Activated CD4-positive, alpha-beta T cell treated with anti-CD3 and anti-CD28 coated beads, Interleukin-2, amount 50 U/mL, for 4 hours (primary cell): ENCODE results near the gene RNU6-9.

ENCODE experiments used
- DNase-seq, 2 experiments: peaks; one replicate each; pipeline ENCODE4 v3.0.0-alpha.2; 2020

RNU6-9 gene

GRCh38 chr19:899336-900042 lies 6.2 kb downstream of the RNU6-9 start:
- DNase-seq, result no peak

DNA sequence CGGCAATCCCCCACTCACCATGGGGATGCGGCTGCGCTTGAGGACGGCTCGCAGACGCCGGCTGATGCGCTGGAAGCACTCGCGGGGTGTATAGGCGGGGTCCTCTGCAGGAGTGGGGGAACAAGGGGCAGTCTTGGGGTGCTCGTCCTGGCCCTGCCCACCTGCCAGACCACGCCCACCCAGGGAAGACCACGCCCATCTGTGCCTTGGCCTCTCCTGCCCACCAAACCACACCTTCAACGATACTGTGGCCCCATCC lies 6.7 kb downstream of the RNU6-9 start:
- no peak for DNase-seq

DNA sequence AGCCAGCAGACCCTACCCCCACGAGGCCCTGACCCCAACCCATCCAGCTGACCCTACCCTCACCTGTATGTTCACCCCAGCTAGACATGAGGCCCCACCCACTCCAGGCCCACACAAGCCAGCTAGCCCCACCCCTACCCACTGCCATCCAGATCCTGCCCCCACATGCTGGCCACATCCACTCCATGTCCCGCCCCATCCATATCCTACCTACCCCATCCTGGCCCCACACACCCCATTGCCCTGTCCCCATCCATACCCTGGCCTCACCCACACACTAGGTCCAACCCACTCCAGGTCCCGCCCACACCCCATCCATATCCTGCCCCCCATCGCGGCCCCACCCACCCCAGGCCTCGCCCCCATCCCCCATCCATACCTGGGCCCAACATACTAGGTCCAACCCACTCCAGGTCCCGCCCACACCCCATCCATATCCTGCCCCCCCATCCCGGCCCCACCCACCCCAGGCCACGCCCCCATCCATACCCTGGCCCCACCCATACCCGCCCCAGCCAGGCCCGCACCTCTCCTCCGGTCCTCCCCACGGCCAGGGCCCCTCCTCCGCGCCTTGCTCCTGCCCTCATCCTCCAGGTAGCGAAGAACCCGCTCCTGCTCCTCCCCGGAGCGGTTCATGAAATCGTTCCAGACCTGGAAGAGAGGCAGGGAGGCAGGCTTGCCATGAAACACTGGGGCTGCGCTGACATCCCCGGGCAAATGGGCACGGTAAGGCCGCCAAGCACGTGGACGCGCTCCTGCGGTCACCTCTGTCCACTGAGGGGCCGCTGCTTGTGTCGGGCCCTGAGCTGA lies 7.2 kb downstream of the RNU6-9 start:
- no peak for DNase-seq

DNA sequence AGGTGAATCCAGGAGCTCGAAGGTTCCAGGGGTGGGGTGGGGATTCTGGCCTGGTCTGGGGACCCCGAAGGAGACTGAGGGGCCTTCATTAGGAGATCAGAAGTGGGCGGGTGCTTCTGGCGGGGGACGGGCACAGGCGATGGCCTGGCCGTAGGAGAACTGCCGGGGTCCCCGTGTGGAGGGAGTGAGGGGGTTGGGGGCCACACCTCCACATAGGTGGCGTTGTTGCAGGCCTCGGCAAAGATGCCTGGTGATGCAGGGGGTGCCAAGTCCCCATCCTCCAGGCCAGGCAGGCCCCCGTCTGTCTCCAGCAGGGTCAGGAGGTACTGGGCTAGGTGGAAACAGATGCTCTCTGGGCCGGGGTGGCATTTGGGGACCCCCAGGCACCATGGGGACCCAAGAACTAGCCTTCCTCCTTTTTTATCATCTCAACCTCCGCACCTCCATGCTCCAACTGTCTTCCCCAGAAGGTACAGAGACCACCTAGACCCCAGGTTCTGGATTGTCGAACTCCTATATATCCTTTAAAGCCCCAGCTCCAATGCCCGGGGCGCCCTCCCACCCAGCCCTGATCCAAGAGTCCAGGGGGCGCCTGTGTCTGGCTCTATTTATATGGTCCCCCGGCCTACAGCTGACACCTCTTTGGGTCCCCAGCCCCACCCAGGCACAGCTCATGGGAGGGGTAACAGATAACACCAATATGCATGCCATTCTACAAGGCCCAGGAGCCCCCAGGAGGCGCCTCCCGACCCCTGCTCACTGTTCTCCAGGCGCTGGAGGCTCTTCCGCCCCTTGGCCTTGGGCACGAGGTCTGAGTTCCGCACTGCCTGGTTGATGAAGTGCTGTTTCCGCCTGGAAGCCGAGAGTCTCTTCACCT lies 8.2 kb downstream of the RNU6-9 start:
- DNase-seq, result no peak

GRCh38 chr19:902093-902370 lies 8.7 kb downstream of the RNU6-9 start:
- DNase-seq, result no peak

DNA sequence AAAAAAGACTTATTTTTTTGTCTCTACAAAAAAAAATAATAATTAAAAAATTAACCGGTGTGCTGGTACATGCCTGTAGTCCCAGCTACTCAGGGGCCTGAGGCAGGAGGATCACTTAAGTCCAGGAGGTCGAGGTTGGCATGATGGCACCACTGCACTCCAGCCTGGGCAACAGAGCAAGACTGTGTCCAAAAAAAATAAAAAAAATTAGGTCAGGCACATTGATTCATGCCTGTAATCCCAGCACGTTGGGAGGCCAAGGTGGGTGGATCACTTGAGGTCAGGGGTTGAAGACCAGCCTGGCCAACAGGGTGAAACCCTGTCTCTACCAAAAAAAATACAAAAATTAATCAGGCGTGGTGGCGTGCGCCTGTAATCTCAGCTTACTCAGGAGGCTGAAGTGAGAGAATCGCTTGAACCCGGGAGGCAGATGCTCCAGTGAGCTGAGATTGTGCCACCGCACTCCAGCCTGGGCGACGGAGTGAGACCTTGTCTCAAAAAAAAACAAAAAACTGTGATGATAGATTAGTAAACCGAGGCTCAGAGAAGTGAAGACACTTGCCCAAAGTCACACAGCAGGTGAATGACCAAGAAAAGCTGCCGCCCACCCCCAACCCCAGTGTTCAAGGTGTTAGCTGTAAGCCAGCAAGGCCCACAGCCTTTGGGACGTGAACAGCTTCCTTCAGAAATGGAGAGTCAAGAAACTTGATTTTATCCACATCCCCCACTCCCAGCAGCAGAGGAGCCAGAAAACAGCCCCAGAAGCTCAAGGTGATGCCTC lies 9.4 kb downstream of the RNU6-9 start:
- no peak for DNase-seq

GRCh38 chr19:903266-903797 lies 10.0 kb downstream of the RNU6-9 start:
- no peak for DNase-seq

GRCh38 chr19:904545-904944 lies 11.3 kb downstream of the RNU6-9 start:
- no peak for DNase-seq

- no peak for DNase-seq
Measured at GRCh38 chr19:906480-906879, 13.2 kb downstream of the RNU6-9 start.

- no peak for DNase-seq
Measured at GRCh38 chr19:907183-907853, 14.0 kb downstream of the RNU6-9 start.

DNA sequence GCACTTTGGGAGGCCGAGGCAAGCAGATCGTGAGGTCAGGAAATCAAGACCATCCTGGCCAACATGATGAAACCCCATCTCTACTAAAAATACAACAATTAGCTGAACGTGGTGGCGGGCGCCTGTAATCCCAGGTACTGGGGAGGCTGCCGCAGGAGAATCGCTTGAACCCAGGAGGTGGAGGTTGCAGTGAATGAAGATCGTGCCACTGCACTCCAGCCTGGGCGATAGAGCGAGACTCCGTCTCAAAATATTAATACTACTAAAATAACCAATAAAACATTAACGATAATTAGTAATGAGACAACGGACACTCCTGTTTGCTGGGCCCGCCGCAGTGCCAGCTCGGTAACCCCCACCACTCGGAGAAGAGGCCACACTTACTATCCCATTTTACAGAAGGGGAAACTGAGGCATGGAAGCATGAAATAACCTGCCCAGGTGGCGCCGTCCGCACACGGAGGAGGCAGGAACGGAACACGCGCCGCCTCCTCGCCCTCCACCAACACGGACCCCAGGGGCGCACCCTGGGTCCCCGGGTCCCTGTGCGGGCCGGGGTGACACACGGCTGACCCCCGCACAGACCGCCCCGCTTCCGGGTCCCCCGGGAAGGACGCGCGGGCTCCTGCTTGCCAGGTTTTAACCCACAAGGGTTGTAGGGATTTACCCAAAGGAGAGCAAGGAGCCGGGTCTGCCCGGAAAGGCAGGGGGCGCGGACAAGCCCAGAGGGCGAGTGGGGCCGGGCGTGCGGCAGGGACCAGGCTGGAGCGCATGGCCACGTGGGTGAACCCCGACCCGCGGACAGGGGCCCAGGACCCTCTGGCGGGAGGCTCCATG lies 18.1 kb downstream of the RNU6-9 start:
- no peak for DNase-seq

- DNase-seq, result peak in 1 of 2 experiments; percentile 25
Measured at GRCh38 chr19:912181-913079, 19.1 kb downstream of the RNU6-9 start.

DNA sequence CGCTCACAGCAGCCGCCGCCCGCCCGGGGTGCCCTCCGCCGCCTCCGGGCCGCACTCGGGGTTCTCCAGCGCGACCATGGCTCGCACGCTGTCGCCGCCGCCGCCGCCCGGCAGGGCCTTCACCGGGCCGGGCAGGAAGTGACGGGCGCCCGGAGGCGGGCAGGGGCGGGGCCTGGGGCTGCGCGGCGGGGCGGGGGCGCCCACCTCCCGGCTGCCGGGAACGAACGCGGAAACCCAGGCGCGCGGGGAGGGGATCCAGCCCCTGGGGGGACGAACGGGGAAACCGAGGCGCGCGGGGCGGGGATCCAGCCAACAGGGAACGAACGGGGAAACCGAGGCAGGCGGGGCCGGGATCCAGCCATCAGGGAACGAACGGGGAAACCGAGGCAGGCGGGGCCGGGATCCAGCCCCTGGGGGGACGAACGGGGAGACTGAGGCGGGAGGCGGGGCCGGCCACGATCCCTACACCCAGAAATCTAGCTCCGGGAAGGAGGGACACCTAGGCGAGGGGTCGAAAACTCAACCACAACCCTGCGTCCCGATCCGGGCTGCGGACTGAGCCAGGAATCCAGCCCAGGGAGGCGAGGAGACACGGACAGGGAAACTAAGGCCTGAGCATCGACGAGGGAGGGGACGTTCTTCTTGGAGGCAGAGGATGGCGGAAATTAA lies 19.9 kb downstream of the RNU6-9 start, which contains the start of gene R3HDM4:
Gene R3HDM4, minus strand, starts transcription at position 140 of the 669 bp plus-strand sequence. Its CDS starts 62 bp downstream, at position 78.
- DNase-seq, result peak; percentile 80 to 83

DNA sequence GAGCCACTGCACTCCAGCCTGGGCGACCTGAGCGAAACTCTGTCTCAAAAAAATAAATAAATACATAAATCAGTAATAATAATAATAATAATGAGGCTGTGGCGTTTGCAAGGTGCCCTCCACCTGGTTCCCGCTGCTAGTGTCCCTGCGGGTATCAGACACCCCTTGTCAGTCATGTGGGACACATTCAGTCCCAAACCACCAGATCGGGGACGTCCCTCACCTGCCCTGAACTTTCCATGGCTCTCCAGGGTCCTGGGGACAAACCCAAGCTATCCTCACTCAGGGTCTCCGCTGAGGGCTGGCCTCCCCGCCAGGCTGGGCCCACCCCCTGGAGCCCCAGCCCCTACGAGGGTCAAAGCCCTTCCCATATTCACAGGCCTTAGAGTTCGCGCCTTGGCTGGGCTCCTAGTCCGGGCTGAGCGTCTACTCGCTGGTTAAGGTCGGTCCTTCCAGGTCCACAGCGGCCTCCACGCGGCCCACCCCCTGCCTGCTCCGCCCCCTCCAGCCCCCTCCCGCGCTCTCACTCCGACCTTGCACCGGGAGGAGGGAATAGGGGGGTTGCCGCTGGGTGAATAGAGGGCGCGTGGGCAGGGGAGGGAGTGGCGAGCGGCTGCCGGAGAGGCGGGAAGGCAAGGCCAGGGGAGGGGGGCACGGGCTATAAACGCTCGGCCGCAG lies 23.5 kb downstream of the RNU6-9 start:
- DNase-seq, result peak; percentile 29 to 44

DNA sequence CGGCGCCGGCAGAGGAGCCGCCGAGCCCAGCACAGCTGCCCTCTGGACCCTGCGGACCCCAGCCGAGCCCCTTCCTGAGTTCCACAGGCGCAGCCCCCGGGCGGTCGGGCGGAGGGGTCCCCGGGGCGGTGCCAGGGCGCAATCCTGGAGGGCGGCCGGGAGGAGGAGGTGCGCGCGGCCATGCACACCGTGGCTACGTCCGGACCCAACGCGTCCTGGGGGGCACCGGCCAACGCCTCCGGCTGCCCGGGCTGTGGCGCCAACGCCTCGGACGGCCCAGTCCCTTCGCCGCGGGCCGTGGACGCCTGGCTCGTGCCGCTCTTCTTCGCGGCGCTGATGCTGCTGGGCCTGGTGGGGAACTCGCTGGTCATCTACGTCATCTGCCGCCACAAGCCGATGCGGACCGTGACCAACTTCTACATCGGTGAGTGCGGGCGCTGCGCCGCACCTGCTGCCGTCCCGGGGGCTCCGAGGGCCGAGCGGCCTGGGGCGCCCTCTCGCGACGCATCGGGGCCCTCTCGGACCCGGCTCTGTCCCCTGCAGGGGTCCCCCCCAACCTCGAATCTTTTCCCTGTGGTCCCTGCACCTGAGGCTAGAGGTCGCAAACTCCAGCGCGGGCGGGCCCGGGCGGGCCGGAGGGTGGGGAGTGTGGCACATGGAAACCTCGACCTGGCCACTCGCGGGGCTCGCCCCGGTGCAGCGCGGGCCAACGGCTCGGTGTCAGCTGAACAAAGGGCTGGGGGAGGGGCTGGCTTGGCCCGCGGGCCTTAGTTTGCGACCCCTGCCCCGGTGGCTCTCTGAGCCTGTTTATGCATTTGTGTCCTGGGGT lies 24.3 kb downstream of the RNU6-9 start, which contains the start of gene KISS1R:
Gene KISS1R, plus strand, starts transcription at position 11 of the 829 bp plus-strand sequence. Its CDS starts 170 bp downstream, at position 181.
- no peak for DNase-seq

DNA sequence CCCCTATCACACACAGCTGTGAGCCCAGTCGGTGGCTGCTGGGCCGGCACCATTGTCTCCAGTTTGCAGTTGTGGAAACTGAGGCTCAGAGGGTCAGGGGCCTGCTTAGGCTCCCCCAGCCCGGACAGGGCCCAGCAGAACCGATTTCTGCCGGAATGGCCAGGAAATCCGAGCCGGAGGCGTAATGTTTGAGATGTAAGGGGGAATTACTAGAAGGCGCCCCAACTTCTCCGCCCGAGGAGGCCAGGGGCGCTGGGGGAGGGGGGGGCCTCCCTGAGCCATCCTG lies 24.8 kb downstream of the RNU6-9 start:
- no peak for DNase-seq

DNA sequence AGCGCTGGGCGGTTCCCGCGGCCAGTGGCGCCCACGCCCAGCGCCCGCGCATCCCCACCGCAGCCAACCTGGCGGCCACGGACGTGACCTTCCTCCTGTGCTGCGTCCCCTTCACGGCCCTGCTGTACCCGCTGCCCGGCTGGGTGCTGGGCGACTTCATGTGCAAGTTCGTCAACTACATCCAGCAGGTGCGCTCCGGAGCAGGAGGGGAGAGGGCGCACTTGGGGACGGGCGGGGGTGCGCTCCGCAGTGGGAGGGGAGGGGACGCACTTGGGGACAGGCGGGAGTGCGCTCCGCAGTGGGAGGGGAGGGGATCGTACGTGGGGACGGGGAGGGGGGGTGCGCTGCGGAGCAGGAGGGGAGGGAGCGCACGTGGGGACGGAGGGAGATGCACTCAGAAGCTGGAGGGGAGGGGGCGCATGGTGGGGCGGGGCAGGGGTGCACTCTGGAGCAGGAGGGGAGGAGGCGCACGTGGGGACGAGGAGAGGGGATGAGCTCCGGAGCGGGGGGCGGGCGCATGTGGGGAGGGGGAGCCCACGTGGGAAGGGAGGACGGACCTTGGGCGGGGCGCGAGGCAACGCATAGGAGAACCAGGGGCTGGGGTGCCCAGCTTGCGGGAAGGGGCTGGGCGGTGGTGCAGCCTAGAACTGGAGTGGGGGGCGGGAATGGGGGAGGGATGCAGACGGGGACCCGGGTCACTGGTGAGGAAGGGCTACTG lies 25.4 kb downstream of the RNU6-9 start:
- no peak for DNase-seq
